AG04449 (cell line): Measurements from ENCODE around the gene HEXIM1.
A peak's percentile ranks its signal among the peaks of the same experiment; 100 is the strongest.

Experiments used
- CTCF ChIA-PET: fragments of 350-600 bp; formaldehyde crosslinking; extraction: SDS; loops from one replicate; lab custom pipeline; 2021; ENCODE audit warnings: antibody characterized with exemption; lab: Yijun Ruan, JAX
- POLR2A ChIA-PET: fragments of 400-600, 350-600 bp; formaldehyde crosslinking; extraction: SDS; loops from one replicate; lab custom pipeline; 2020; ENCODE audit warnings: antibody characterized with exemption, inconsistent platforms; lab: Yijun Ruan, JAX
- DNase-seq: peaks from one replicate; pipeline ENCODE4 v3.0.0-alpha.2; 2010; ENCODE audit warnings: low read depth, low spot score
- H3K4me3 ChIP-seq: 2 replicates; pipeline ENCODE4 v1.5.1; 2011; ENCODE audit warnings: low read depth, mild to moderate bottlenecking, control low read depth, low read length
- CTCF ChIP-seq: IDR thresholded peaks from one replicate; pipeline ENCODE4 v1.5.1; 2011; ENCODE audit warnings: mild to moderate bottlenecking, moderate library complexity, low read length, control low read depth, inconsistent platforms; ENCODE audit not compliant: insufficient read depth; ENCODE audit errors: missing control alignments

HEXIM1 gene

GRCh38 chr17:45135192-45135977 is 12.9 kb upstream of the HEXIM1 start, which contains the start of gene ACBD4:
Gene ACBD4, plus strand, starts transcription at chr17:45135687. Its CDS starts 458 bp downstream, at chr17:45136145.
- peak; percentile 86 for DNase-seq
- CTCF ChIA-PET = interaction anchor here (0.6 to 16.6 kb wide), 108 partner anchors 10 to 717 kb away, joined by 3 to 677 read pairs (median 5); partner anchors contain the start of genes EFTUD2, GFAP, HEXIM1 and HEXIM2
- peak; percentile 100 for TF ChIP-seq CTCF
- peak within 1 kb of the TSS; percentile 75 for H3K4me3 ChIP-seq
- POLR2A ChIA-PET = interaction anchor here (0.5 to 2.6 kb wide), 6 partner anchors 8 to 62 kb away, joined by 3 to 56 read pairs (median 6); partner anchors contain the start of genes HEXIM1 and HEXIM2

DNA sequence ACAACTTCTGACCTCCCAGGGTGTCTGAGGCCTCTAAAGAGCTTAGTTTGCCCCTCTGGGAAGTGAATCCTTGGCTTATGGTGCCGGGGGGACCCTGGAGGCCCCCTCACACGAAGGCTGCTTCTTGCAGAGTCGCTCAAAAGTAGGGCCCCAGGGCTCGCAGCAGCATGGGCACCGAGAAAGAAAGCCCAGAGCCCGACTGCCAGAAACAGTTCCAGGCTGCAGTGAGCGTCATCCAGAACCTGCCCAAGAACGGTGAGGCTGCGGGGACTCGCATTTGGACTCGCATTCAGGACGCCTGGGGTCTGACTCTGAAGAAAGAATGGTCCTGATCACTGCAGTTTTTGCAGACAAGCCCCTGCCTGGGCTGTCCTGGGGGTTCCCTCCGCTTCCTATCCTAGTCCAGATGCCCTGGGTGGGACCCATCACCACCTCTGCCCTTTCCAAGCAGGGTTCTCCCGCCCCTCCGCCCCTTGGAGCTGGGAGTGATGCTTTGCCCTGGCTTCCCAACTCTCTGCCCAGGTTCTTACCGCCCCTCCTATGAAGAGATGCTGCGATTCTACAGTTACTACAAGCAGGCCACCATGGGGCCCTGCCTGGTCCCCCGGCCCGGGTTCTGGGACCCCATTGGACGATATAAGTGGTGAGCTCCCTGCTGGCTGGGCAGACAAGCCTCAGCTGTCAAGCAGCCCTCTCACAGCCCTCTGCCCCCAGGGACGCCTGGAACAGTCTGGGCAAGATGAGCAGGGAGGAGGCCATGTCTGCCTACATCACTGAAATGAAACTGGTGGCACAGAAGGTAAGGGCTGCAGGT is 12.1 kb upstream of the HEXIM1 start:
- no peak for TF ChIP-seq CTCF
- POLR2A ChIA-PET = interaction anchor here (0.5 to 2.6 kb wide), 6 partner anchors 8 to 61 kb away, joined by 3 to 56 read pairs (median 6); partner anchors contain the start of genes HEXIM1 and HEXIM2
- CTCF ChIA-PET = interaction anchor here (0.6 to 16.6 kb wide), 102 partner anchors 9 to 716 kb away, joined by 3 to 677 read pairs (median 5); partner anchors contain the start of genes EFTUD2, GFAP, HEXIM1 and HEXIM2
- no peak for DNase-seq
- peak overlapping the region; percentile 75 for H3K4me3 ChIP-seq

DNA sequence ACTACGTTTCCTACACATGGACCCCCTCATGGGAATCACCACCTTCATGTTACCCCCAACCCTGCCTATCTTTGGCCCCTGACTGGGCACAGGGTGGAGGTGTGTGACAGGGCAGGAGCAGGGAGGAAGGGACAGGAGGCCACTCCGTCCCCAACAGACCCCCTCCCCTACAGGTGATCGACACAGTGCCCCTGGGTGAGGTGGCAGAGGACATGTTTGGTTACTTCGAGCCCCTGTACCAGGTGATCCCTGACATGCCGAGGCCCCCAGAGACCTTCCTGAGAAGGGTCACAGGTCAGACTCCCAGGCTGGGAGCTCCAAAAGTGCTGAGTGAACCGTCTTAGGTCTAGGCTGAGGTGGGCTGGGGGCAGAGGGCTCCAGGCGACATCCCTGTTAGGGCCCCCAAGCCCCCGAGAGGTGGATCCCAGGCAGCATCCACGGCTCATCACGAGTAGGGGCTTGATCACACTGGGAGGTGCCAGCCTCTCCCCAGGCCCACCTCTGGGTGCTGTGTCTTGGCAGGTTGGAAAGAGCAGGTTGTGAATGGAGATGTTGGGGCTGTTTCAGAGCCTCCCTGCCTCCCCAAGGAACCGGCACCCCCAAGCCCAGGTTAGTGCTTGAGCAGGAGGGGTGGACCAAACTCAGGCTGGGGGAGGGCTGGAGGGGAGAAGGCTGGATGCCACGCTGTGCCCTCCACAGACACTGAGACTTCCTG is 11.3 kb upstream of the HEXIM1 start:
- no peak for TF ChIP-seq CTCF
- H3K4me3 ChIP-seq = no peak overlapping the region
- DNase-seq = no peak
- ChIA-PET CTCF (interaction anchor here (1.8 to 16.6 kb wide), 10 partner anchors 8 to 259 kb away, joined by 7 to 677 read pairs (median 54); partner anchors contain the start of genes HEXIM1 and HEXIM2), POLR2A (interaction anchor here (0.8 to 2.6 kb wide), 2 partner anchors 11 to 12 kb away, joined by 3 to 56 read pairs; partner anchors contain the start of gene HEXIM1)

- no peak for DNase-seq
- POLR2A ChIA-PET = interaction anchor here (0.8 kb wide), 1 partner anchor 10 kb away, joined by 3 read pairs; the partner anchor contains the start of gene HEXIM1
- H3K4me3 ChIP-seq = no peak overlapping the region
- TF ChIP-seq CTCF = no peak
- CTCF ChIA-PET = interaction anchor here (1.8 to 16.6 kb wide), 3 partner anchors 17 to 81 kb away, joined by 7 to 677 read pairs (median 236); partner anchors contain the start of genes HEXIM1 and HEXIM2
These were observed 10.5 kb upstream of the HEXIM1 start for GRCh38 chr17:45137561-45138305.

- H3K4me3 ChIP-seq = no peak overlapping the region
- ChIA-PET POLR2A (interaction anchor here (1.6 kb wide), 1 partner anchor 9 kb away, joined by 8 read pairs; the partner anchor contains the start of gene HEXIM1), CTCF (interaction anchor here (0.7 to 16.6 kb wide), 5 partner anchors 10 to 219 kb away, joined by 3 to 677 read pairs (median 5); partner anchors contain the start of gene HEXIM1)
- TF ChIP-seq CTCF = no peak
- DNase-seq = no peak
These were observed 9.3 kb upstream of the HEXIM1 start for GRCh38 chr17:45138911-45139532.
